Thymus (tissue), 11 donors: ENCODE results near the gene MAPK11. TPM values are rescaled to one million over a fixed set of nuclear protein-coding genes. Genes with fewer than 3 reads are reported as not detected.

Source experiments
- DNase-seq, 9 donors: peaks; one replicate each; pipeline ENCODE4 v3.0.0-alpha.2; 2013; ENCODE audit warnings: low spot score in 9 of 9, low read depth in 6 of 9, missing footprints in 1 of 9
- H3K27ac ChIP-seq, 2 donors: one replicate each; pipeline ENCODE4 v1.5.1; 2013; ENCODE audit warnings: control low read depth in 1 of 2, low read depth in 1 of 2, low read length in 1 of 2, mild to moderate bottlenecking in 1 of 2, moderate library complexity in 1 of 2
- H3K27me3 ChIP-seq, 2 donors: one replicate each; pipeline ENCODE4 v1.5.1; 2013; ENCODE audit warnings: low read length in 1 of 2; ENCODE audit not compliant: control insufficient read depth in 2 of 2, insufficient read depth in 1 of 2
- H3K36me3 ChIP-seq, 2 donors: one replicate each; pipeline ENCODE4 v1.5.1; 2013; ENCODE audit warnings: low read length in 1 of 2, mild to moderate bottlenecking in 1 of 2, moderate library complexity in 1 of 2; ENCODE audit not compliant: control insufficient read depth in 2 of 2, insufficient read depth in 2 of 2
- H3K4me1 ChIP-seq, 2 donors: one replicate each; pipeline ENCODE4 v1.5.1; 2013; ENCODE audit warnings: low read length in 2 of 2; ENCODE audit not compliant: control insufficient read depth in 2 of 2, insufficient read depth in 2 of 2
- H3K4me3 ChIP-seq, 2 donors: one replicate each; pipeline ENCODE4 v1.5.1; 2013; ENCODE audit warnings: low read length in 2 of 2, control low read depth in 1 of 2, mild to moderate bottlenecking in 1 of 2
- H3K9me3 ChIP-seq, 2 donors: one replicate each; pipeline ENCODE4 v1.5.1; 2013; ENCODE audit warnings: low read length in 1 of 2, mild to moderate bottlenecking in 1 of 2; ENCODE audit not compliant: control insufficient read depth in 2 of 2, insufficient read depth in 1 of 2
- WGBS: extraction: QIAGEN DNeasy Blood & Tissue Kit; methylation state at CpG from one replicate; pipeline ENCODE4 v1.1.7; 2013; 5-methylcytosine and 5-hydroxymethylcytosine counted together
- polyA plus RNA-seq: library from polyadenylated mRNA; stranded (reverse); fragments of 200-250 nt; gene quantifications from one replicate; pipeline ENCODE4 v1.2.3, GENCODE V29; 2013
- total RNA-seq: library from RNA; stranded (reverse); fragments of 120-200 nt; gene quantifications from one replicate; pipeline ENCODE4 v1.2.4, GENCODE V29; 2013
- donor health status: healthy.

Gene MAPK11
- total and polyA plus RNA-seq, 2 donors, result 3.7 to 17.7 TPM

DNA sequence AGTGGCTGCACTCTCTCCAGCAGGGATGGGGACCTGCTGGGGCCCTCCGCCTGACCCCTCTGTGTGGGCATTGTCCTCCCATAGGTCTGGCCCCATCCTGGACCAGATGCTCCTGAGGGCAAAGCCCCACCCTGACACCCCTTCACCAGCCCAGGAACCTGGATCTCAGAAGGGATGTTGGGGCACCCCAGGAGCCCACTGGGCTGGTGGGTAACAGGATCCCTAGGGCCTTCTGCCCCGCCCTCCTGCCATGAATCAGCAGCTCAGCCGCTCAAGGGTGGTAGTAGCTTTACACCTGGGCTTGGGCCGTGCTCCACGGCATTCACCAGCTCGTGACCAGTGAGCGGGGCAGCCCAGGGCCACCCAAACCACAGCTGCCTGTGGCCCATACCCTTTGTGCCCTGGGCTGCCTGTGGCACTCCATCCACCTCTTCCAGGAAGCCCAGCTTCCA lies 7.7 kb downstream of the MAPK11 start:
- H3K36me3 ChIP-seq, result no peaks in the 10 kb centered on the region
- no peak for DNase-seq
- 25% methylated on average over 7 of the region's 7 CpGs for WGBS
- H3K4me3 ChIP-seq, result no peak overlapping the region
- H3K4me1 ChIP-seq, result no peaks in the 10 kb centered on the region
- no peak overlapping the region for H3K27ac ChIP-seq
- peaks cover 56 to 88% of the 10 kb centered on the region in 2 donors for H3K27me3 ChIP-seq
- H3K9me3 ChIP-seq, result peaks cover 0 to 6% of the 10 kb centered on the region in 2 donors

DNA sequence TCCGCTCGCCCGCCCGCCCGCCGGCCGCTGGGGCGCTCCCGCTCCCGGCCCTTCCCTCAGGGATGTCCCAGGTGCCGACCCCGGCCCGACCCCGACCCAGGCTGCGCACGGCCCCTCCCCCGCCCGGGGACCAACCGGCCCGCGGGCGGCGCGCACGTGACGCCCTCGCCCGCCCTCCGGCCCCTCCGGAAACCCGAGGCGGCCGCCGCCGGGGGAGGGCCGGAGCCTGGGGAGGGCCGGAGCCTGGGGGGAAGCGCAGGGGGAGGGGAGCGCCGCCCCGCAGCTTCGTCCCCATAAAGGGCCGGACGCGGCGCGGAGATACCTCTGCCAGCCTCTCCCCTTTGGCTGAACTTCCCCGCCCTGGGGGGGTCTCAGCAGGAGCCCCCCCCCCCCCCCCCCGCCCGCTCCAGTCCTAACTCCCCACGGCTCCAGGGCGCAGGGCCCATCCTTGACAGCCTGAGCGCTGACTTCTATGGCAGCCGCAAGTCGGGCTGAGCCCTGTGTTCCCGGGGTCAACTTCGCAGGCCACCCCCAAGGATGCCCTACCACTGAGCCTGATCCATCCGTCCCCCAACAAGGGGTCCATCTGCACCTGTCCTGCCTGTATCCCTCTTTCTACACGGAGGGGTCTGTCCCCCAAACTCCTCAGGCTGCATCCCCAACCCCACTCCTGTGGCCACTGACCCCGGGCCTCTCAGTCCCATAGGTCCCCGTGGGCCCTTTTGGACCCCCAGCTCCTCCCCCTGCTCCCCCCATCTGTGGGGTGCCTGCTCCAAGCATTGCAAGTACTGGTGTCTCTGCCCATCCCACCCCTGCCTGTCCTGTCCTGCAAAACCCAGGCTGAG lies 8.3 kb downstream of the MAPK11 start, which contains the start of gene MAPK12:
TSS of gene MAPK12 (minus strand) at position 69 of the 845 bp plus-strand sequence. CDS start 174 bp downstream, outside the sequence.
- 3% methylated on average over 61 of the region's 61 CpGs for WGBS

DNA sequence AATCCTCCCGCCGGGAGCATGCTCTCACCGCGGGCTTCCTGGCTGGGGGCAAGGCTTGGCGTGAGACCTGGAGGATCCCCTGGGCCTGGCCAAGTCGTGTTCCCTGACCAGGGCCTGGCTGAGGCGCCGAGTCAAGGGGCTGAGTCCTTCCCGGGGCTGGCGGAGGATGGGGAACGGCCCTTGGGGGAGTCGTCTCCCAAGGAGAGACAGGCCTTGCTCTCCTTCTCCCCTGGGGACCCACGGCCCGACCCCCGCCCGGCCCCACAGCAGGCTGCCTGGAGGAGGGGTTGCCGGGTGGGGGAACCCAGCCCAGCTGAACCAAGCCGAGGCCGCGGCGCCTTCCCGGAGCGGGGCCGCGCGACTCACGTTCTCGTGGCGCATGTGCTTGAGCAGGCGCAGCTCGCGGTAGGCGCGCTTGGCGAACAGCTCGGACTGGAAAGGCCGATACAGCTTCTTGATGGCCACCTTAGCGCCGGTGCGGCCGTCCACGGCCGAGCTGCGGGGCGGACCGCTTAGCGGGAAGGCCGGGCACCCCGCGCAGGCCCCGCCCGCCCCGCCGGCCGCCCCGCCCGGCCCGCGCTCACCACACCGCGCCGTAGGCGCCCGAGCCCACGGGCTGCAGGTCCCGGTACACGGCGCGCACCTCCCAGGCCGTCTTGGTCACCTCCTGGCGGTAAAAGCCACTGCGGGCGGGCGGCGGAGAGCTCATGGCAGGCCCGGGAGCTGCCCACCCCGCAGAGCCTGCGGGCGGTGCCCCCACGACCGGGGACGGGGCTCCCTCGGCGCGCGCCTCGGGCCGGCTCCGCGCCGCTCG lies 9.2 kb downstream of the MAPK11 start:
- DNase-seq, result no peak
- no peaks in the 10 kb centered on the region for H3K4me1 ChIP-seq
- WGBS, result 2% methylated on average over 92 of the region's 92 CpGs
- H3K36me3 ChIP-seq, result no peaks in the 10 kb centered on the region
- peaks cover 52 to 77% of the 10 kb centered on the region in 2 donors for H3K27me3 ChIP-seq
- peak overlapping the region in 1 of 2 donors; percentile 37 for H3K4me3 ChIP-seq
- H3K9me3 ChIP-seq, result no peaks in the 10 kb centered on the region
- H3K27ac ChIP-seq, result no peak overlapping the region

More for the DNA sequence above, 8.3 kb downstream of the MAPK11 start, which contains the start of gene MAPK12:
- Histone ChIP-seq H3K27ac (no peak within 1 kb of the TSS), H3K4me1 (no peaks in the 10 kb centered on the region), H3K4me3 (peak within 1 kb of the TSS in 1 of 2 donors; percentile 37), H3K36me3 (no peaks in the 10 kb centered on the region), H3K9me3 (peaks cover 0 to 3% of the 10 kb centered on the region in 2 donors), H3K27me3 (peaks cover 52 to 84% of the 10 kb centered on the region in 2 donors)
- no peak for DNase-seq

- Histone ChIP-seq H3K4me3 (no peak overlapping the region), H3K4me1 (no peaks in the 10 kb centered on the region), H3K27ac (no peak overlapping the region), H3K27me3 (peaks cover 52 to 72% of the 10 kb centered on the region in 2 donors), H3K36me3 (no peaks in the 10 kb centered on the region), H3K9me3 (no peaks in the 10 kb centered on the region)
- DNase-seq, result no peak
- 51% methylated on average over 11 of the region's 11 CpGs for WGBS
These were observed 9.8 kb downstream of the MAPK11 start for GRCh38 chr22:50260434-50260800.

- no peaks in the 10 kb centered on the region for H3K9me3 ChIP-seq
- no peak overlapping the region for H3K27ac ChIP-seq
- H3K27me3 ChIP-seq, result peaks cover 52 to 61% of the 10 kb centered on the region in 2 donors
- H3K4me3 ChIP-seq, result no peak overlapping the region
- WGBS, result 97% methylated on average over 15 of the region's 15 CpGs
- no peaks in the 10 kb centered on the region for H3K4me1 ChIP-seq
- no peak for DNase-seq
- no peaks in the 10 kb centered on the region for H3K36me3 ChIP-seq
These were observed 10.9 kb downstream of the MAPK11 start for GRCh38 chr22:50259302-50259701.

- Histone ChIP-seq H3K27me3 (peaks cover 49 to 55% of the 10 kb centered on the region in 2 donors), H3K27ac (no peak overlapping the region), H3K4me1 (no peaks in the 10 kb centered on the region), H3K4me3 (no peak overlapping the region), H3K36me3 (no peaks in the 10 kb centered on the region), H3K9me3 (no peaks in the 10 kb centered on the region)
- DNase-seq, result no peak
- 95% methylated on average over 24 of the region's 24 CpGs for WGBS
These were observed 11.6 kb downstream of the MAPK11 start for GRCh38 chr22:50258361-50259292.

DNA sequence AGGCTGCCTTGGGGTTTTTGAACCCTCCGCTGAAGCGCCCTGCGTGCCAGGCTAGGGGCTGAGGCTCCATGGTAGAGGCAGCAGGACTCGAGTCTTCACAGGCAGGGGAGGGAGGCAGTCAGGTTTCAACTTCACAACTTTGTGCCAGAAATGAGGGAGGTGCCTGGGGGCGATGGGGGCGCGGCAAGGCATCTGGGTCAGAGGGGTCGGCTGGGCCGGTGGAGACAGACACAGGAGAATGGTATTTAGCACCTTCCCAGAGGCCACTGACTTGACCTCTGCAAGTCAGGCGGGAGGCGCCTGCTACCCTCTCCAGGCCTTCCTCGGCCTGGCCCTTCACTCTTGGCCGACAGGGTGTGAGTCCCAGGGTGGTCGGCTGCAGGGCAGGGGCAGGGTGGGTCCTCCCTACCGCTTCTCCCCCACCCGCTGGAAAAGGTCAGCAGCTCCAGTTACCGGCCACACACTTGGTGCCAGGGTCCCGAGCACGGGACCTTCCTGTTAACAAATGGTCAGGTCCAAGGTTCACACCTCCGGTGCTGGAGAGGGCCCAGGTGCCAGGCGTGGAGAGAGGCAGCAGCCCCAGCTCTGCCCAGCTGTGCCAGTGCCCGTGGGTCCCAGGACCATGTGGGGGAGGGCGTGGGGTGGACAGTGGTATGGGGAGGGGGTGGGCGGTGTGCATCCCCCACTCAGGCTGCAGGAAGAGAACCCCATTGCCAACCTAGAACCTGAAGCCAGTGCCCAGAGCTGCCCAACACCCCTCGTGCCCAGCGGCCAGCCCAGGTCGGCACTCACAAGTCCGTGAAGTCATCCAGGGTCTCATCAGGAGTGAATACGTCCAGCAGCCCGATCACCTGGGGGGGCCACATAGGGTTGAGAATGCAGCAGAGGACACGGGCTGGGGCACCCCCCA lies 12.5 kb downstream of the MAPK11 start:
- Histone ChIP-seq H3K9me3 (no peaks in the 10 kb centered on the region), H3K4me1 (no peaks in the 10 kb centered on the region), H3K4me3 (no peak overlapping the region), H3K27me3 (peaks cover 40 to 46% of the 10 kb centered on the region in 2 donors), H3K27ac (no peak overlapping the region), H3K36me3 (no peaks in the 10 kb centered on the region)
- WGBS, result 90% methylated on average over 31 of the region's 31 CpGs
- no peak for DNase-seq

DNA sequence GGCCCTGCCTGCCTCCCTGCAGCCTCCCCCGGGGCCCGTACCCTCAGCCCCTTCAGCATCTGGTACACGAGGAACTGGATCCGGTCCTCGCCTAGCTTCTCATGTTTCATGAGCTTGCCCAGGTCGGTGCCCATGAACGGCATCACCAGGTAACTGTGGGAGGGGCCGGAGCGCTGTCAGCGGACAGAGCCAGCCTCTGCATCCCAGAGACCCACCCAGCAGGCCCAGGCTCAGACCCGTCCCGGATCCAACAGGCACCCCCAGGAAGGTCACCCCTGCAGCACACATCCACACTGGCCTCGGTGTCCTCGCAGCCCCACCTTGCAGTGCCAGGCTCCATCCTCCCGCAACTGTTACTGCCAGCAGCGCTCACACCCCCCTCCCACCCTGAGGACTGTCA lies 13.1 kb downstream of the MAPK11 start:
- Histone ChIP-seq H3K4me1 (no peaks in the 10 kb centered on the region), H3K9me3 (no peaks in the 10 kb centered on the region), H3K27me3 (peaks cover 33 to 39% of the 10 kb centered on the region in 2 donors), H3K4me3 (no peak overlapping the region), H3K36me3 (no peaks in the 10 kb centered on the region), H3K27ac (no peak overlapping the region)
- 96% methylated on average over 16 of the region's 16 CpGs for WGBS
- DNase-seq, result no peak
